SK-N-MC (cell line): Measurements from ENCODE around the gene WFDC5.

Experiments
- EZH2 ChIP-seq: fragments of 200-600 bp; sonication (generic); IDR thresholded peaks from one replicate; pipeline ENCODE4 v1.6.1; 2017; ENCODE audit warnings: antibody characterized with exemption
- FOXP2 ChIP-seq: optimal IDR thresholded peaks from 2 replicates; pipeline ENCODE3; 2011; ENCODE audit warnings: mild to moderate bottlenecking, moderate library complexity; ENCODE audit not compliant: insufficient read depth; ENCODE audit errors: extremely low read length, control extremely low read depth
- POLR2AphosphoS5 ChIP-seq: IDR thresholded peaks from 2 replicates; pipeline ENCODE4 v1.6.1; 2012; ENCODE audit warnings: mild to moderate bottlenecking, low read depth, low read length, borderline replicate concordance

DNA sequence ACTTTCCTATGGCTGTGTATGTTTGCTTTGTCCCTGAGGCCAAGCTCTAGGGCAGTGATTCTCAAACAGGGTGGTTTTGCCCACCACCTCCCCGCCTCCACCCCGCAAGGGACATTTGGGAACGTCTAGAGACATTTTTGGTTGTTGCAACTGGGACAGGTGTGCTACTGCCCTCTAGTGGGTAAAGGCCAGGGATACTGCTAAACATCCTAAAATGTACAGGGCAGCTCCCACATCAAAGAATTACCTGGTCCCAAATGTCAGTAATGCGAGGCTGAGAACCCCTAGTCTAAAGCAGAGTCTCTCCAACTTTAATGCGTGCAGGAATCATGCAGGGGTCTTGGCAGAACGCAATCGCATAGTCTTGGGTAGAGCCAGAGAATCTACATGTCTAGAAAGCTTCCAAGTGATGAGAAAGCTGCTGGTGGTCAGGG lies 19.2 kb downstream of the WFDC5 start:
- TF ChIP-seq POLR2AphosphoS5 (no peak), EZH2 (no peak), FOXP2 (no peak)
